Astrocyte (in vitro differentiated cells and primary cell): Measurements from ENCODE around the gene LIN7A.

Experiments used
- CTCF ChIP-seq: IDR thresholded peaks from 2 replicates; pipeline ENCODE4 v1.5.1; 2011; ENCODE audit warnings: low read depth, mild to moderate bottlenecking, inconsistent platforms, low read length, moderate library complexity; ENCODE audit not compliant: insufficient read depth
- EZH2 ChIP-seq: IDR thresholded peaks from 2 replicates; pipeline ENCODE4 v1.6.1; 2012; ENCODE audit warnings: mild to moderate bottlenecking, low read length, inconsistent platforms; ENCODE audit not compliant: insufficient read depth

- TF ChIP-seq CTCF: no peak
- no peak for TF ChIP-seq EZH2
These were observed 35.0 kb downstream of the LIN7A start for GRCh38 chr12:80902711-80903110.
